Activated CD8-positive, alpha-beta memory T cell treated with anti-CD3 and anti-CD28 coated beads, Interleukin-2, amount 50 U/mL, for 24 hours (primary cell): ENCODE measurements around the gene ZNF700.
"Not testable (repeated sequence)": the region's sequence is repeated elsewhere in the genome, so short reads cannot be mapped to it uniquely, and the experiment has no call there.

Source experiments
- DNase-seq: peaks from one replicate; pipeline ENCODE4 v3.0.0-alpha.2; 2020; ENCODE audit errors: extremely low read depth

ZNF700 gene

DNA sequence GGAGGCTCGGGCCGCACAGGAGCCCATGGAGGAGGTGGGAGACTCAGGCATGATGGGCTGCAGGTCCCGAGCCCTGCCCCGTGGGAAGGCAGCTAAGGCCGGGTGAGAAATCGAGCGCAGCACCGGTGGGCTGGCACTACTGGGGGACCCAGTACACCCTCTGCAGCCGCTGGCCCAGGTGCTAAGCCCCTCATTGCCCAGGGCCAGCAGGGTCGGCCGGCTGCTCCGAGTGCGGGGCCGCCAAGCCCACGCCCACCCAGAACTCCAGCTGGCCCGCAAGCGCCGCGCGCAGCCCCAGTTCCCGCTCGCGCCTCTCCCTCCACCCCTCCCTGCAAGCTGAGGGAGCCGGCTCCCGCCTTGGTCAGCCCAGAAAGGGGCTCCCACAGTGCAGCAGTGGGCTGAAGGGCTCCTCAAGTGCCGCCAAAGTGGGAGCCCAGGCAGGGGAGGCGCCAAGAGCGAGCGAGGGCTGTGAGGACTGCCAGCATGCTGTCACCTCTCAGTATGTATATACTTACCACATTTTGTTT is 16.5 kb downstream of the ZNF700 start:
- DNase-seq = not testable (repeated sequence)

DNA sequence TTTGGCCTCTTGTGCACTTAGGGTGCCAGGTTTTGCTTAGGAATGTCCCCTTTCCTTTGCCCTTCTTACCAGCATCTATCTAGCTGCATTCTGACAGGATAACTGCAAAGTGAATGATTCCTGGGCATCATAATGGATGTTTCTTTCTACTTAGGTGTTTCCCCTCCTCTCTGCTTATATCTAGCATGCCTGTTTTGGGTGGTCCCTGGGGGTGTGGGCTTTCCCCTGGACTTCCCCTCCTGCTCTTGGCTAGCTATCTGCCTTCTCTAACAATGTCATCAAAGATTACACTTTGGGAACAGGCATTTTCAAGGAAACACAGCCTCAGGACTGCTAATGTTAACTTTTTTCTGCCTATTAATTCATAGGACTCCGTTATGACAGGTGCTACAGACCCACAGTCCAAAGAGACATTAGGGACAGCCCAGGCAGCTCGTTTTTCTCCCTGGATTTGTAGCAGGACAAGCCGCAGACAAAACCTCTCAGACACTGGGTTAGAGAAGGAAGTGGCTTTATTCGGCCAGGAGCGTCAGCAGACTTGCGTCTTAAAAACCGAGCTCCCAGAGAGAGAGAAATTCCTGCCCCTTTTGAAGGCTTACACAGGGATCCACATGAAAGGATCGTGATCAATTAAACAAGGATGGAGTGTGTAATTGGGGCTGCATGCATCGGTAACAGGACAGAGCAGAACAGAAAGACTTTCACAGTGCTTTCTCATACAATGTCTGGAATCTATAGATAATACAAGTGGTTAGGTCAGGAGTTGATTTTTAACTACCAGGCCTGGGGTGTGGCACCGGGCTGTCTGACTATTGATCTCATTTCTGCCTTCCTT is 17.3 kb downstream of the ZNF700 start:
- DNase-seq = no peak

DNA sequence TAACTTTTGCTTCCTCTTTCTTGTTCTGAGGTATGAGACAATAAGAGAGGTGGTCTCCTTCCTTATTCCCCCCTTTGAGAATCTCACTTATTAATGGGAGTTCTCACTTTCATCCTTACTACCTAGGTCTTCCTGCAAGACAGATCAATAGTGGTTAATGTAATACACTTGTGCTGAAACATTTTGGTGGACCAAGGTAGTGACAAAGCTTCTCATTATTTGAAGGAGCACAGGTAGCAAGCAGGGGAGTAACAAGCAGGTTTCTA is 17.9 kb downstream of the ZNF700 start:
- DNase-seq = no peak

DNA sequence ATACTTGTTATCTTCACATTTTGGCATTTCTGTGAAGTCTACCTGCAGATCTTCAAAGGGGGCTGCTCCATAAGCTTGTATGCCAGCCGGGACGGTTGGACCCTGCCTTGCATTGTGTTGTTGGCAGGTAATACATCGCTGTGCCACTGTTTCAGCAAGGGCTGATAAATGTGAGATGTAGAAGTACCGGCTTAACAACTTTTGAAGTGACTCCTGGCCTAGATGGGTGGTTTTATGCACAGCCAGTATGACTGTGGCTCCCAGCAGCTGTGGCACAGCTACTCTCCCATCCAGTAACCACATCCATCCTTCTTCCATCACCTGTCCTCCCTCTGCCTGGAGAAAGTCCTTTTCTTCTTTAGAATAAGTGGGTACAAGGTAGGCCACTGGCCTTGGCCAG is 19.7 kb downstream of the ZNF700 start:
- DNase-seq = no peak

DNA sequence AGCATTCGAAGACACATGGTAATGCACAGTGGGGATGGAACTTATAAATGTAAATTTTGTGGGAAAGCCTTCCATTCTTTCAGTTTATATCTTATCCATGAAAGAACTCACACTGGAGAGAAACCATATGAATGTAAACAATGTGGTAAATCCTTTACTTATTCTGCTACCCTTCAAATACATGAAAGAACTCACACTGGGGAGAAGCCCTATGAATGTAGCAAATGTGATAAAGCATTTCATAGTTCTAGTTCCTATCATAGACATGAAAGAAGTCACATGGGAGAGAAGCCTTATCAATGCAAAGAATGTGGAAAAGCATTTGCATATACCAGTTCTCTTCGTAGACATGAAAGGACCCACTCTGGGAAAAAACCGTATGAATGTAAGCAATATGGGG is 23.7 kb downstream of the ZNF700 start:
- DNase-seq = no peak

DNA sequence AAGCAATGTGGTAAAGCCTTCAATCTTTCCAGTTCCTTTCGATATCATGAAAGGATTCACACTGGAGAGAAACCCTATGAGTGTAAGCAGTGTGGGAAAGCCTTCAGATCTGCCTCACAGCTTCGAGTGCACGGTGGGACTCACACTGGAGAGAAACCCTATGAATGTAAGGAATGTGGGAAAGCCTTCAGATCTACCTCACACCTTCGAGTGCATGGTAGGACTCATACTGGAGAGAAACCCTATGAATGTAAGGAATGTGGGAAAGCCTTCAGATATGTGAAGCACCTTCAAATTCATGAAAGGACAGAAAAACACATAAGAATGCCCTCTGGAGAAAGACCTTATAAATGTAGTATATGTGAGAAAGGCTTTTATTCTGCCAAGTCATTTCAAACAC is 24.3 kb downstream of the ZNF700 start:
- DNase-seq = no peak

DNA sequence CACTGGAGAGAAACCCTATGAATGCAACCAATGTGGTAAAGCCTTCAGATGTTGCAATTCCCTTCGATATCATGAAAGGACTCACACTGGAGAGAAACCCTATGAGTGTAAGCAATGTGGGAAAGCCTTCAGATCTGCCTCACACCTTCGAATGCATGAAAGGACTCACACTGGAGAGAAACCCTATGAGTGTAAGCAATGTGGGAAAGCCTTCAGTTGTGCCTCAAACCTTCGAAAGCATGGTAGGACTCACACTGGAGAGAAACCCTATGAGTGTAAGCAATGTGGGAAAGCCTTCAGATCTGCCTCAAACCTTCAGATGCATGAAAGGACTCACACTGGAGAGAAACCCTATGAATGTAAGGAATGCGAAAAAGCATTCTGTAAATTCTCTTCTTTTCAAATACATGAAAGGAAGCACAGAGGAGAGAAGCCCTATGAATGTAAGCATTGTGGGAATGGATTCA is 24.7 kb downstream of the ZNF700 start:
- DNase-seq = not testable (repeated sequence)

GRCh38 chr19:11950312-11950711 is 25.4 kb downstream of the ZNF700 start:
- DNase-seq = no peak

GRCh38 chr19:11963566-11964355 is 38.9 kb downstream of the ZNF700 start:
- DNase-seq = peak; percentile 33

- DNase-seq = no peak
These were observed 39.6 kb downstream of the ZNF700 start for GRCh38 chr19:11964496-11964857.

DNA sequence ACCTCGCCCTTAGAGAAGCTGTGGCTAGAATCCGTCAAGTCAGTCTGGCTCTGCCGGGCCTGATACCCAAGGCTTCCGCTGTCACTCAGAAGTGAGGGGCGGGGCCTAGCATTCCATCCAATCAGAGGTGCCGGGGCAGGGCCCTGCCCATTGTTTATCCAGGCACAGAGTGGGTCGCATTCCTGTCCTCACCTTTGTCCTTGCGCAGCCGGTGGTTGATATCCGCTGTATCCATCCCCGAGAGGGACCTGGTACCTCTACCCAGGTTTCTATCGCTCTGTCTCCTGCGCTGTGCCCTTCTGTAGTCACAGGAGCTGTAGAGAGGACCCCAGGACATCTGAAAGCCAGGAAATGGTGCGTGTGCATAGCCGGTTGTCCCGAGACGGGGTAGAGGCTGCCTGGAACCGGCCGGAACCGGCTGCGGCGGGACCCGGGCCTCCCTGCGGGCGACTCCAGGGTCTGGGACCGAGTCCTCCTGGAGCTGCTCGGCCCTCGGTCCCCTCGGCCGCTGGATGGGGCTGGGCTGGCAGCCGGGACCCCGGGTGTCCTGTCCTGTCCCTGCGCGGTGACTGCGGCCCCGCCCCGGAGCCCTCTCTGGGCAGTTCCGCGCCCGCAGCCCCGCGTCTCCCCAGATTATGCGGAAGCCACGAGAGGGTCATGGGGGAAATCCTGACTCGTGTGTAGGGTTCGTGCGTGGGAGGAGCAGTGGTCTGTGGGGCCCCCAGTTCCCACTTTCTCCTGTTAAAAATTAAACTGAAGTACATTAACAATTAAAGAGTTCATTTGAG is 40.1 kb downstream of the ZNF700 start, which contains the start of gene ZNF763:
Gene ZNF763, plus strand, starts transcription at position 183 of the 788 bp plus-strand sequence. Its CDS starts 169 bp downstream, at position 352.
- peak; percentile 79 for DNase-seq

GRCh38 chr19:11970174-11970573 is 45.3 kb downstream of the ZNF700 start:
- no peak for DNase-seq

DNA sequence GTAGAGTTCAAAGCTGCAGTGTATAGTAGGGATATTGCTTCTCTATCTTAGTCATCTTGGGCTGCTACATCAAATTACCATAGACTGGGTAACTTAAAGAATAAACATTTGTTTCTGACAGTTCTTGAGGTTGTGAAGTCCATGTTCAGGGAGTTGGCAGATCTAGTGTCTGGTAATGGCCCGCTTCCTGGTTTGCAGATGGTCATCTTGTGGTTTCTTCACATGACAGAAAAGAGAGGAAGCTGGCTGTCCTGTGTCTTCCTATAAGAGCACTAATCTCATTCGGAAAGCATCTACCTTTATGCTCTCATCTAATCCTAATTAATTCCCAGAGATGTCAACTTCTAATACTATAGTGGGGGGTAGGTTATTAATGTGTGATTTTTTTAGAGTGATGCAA is 46.1 kb downstream of the ZNF700 start:
- DNase-seq = no peak

- DNase-seq = no peak
These were observed 48.3 kb downstream of the ZNF700 start for GRCh38 chr19:11973019-11973810.

DNA sequence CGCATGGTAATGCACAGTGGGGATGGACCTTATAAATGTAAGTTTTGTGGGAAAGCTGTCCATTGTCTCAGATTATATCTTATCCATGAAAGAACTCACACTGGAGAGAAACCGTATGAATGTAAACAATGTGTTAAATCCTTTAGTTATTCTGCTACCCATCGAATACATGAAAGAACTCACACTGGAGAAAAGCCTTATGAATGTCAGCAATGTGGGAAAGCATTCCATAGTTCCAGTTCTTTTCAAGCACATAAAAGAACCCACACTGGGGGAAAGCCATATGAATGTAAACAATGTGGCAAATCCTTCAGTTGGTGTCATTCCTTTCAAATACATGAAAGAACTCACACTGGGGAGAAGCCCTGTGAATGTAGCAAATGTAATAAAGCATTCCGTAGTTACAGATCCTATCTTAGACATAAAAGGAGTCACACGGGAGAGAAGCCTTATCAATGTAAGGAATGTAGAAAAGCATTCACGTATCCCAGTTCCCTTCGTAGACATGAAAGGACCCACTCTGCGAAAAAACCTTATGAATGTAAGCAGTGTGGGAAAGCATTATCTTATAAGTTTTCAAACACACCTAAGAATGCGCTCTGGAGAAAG is 53.7 kb downstream of the ZNF700 start:
- DNase-seq = no peak

- no peak for DNase-seq
These were observed 54.6 kb downstream of the ZNF700 start for GRCh38 chr19:11979527-11979926.

DNA sequence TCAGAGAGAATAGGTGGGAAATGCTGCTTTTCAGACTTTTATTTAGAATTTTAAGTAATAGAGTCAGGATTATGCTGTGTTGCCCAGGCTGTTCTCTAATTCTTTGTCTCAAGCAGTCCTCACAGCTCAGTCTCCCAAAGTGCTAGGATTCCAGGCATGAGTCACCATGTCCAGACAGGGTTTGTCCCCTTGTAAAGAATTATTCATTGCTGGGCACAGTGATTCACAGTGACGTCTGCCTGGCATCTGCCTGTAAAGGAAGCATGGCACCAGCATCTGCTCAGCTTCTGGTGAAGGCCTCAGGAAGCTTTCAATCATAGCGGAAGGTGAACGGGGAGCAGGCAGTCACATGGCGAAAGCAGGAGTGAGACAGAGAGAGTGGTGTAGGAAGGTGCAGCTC is 57.6 kb downstream of the ZNF700 start:
- no peak for DNase-seq

DNA sequence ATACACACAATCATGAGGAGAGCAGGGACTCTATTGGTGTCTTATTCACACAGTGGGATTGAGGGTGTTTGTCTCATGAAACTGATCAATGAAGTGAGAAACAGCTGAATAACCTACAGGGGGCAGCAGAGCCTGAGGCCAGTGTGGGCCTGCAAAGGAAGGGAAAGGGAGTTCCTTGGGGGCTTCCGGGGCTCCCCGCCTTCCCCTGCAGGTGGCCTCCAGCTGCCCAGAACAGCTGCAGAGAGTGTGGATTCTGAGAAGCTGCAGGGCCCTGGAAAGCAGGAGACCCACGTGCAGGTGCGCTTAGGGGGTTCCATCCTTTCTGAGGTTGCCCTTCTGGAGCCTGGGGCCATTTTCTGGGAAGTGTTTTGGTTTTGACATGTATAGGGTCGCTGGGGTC is 60.1 kb downstream of the ZNF700 start:
- no peak for DNase-seq

GRCh38 chr19:11986754-11987153 is 61.8 kb downstream of the ZNF700 start:
- no peak for DNase-seq

DNA sequence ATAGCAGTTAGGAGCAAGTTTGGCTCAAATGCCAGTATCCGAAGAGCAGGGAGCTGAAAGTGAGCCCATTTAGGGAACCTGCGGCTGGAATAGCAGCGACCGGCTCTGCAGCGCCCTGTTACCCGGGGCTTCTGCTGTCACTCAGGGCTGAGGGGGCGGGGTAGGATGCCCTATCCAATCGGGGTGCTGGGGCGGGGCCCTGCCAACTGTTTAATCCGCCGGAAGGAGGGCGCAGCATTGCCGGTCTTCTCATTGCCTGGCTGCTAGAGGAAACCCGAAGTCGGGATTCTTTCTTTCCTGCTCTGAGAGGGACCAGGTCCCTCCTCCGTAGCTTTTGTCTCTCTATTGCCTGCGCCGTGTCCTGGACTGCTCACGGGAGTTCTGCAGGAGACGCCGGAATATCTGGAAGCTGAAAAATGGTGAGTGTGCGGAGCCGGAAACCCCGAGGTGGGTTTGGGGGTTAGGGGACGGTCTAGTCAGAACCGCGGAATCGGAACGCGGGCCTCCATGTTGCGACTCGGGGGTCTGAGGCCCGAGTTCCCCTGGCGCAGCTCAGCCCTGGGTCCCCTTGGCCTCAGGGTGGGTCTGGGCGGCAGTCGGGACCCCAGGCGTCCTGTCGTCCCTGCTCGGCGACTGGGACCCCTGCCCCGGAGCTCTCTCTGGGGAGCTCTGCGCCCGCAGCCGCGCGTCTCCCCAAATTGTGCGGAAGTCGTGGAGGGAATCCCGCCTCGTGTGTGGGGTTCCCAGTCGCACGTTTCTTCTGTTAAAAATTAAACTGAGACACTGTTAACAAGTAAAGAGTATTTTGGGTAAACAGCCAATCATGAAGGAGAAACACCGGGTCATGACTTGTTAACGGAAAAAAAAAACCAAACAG is 62.7 kb downstream of the ZNF700 start:
- DNase-seq = peak; percentile 93
